Measurements from ENCODE around the gene HEYL.

Gene HEYL

DNA sequence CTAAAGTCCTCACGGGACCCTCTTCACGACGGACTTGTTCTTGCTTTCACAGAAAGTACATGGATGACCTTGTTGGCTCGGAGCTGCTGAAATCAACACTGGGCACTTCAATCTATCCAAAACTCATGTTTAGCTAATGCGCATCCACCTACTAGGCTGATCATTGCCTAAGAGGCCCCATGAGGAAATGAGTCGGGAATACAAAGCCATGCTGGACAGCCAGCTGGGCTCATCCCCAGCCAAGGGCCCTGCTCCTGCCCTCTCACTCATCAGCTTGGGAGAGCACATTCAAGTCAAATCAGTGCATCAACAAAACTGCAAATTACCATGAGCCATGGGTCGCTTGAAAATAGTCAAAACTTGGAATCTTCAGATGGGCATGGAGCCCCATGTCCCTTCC is 14.8 kb upstream of the HEYL start:
- TF ChIP-seq EZH2phosphoT487 (IDR thresholded peaks at IDR 0.05; ENCODE audit: borderline replicate concordance): no peak
- TF ChIP-seq, protein P1, sequence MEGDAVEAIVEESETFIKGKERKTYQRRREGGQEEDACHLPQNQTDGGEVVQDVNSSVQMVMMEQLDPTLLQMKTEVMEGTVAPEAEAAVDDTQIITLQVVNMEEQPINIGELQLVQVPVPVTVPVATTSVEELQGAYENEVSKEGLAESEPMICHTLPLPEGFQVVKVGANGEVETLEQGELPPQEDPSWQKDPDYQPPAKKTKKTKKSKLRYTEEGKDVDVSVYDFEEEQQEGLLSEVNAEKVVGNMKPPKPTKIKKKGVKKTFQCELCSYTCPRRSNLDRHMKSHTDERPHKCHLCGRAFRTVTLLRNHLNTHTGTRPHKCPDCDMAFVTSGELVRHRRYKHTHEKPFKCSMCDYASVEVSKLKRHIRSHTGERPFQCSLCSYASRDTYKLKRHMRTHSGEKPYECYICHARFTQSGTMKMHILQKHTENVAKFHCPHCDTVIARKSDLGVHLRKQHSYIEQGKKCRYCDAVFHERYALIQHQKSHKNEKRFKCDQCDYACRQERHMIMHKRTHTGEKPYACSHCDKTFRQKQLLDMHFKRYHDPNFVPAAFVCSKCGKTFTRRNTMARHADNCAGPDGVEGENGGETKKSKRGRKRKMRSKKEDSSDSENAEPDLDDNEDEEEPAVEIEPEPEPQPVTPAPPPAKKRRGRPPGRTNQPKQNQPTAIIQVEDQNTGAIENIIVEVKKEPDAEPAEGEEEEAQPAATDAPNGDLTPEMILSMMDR (conservative IDR thresholded peaks at IDR 0.05; ENCODE audit: low read length): no peak
- Histone ChIP-seq H3K27me3 (ENCODE audit: insufficient read depth, low read length, poor library complexity, severe bottlenecking) (no peaks in the 10 kb centered on the region), H3K4me2 (ENCODE audit: low read depth, low read length, poor library complexity, severe bottlenecking) (no peak overlapping the region)

DNA sequence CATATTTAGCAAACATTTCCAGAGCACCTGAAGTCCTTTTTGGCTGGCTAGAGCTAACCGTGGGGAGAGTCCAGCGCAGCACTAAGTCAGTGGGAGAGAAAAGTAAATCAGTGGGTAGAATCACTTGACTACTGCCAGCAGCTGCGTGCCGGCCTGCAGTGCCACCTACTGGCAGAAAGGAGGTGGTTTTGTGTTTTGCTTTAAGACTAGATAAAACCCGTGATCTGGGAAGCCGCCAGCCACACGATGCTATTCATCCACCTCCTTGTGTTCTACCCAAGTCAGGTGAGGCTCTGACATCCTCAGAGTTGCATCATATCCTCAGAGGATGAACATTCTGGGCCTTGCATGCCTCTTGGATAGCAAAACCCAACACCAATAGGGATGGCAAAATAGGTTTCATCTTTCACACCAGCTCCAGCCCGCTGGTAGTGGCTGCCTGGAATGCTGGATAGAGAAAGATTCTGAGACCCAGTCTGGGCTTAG is 14.1 kb upstream of the HEYL start:
- Histone ChIP-seq H3K79me2 (ENCODE audit: insufficient read depth, low read length) (no peaks in the 10 kb centered on the region), H3K36me3 (ENCODE audit: insufficient read depth, low read length) (no peaks in the 10 kb centered on the region), H3K4me2 (ENCODE audit: low read depth, low read length, poor library complexity, severe bottlenecking) (no peak overlapping the region), H3K9ac (ENCODE audit: low read depth, low read length, poor library complexity, severe bottlenecking) (no peak overlapping the region), H3K9me2 (replicated peaks; ENCODE audit: low read depth, low read length) (no peaks in the 10 kb centered on the region), H3K4me1 (ENCODE audit: insufficient read depth, low read length, poor library complexity, severe bottlenecking) (peaks cover 6% of the 10 kb centered on the region), H4K20me1 (ENCODE audit: insufficient read depth, low read length, poor library complexity, severe bottlenecking) (no peaks in the 10 kb centered on the region), H3K27me3 (ENCODE audit: insufficient read depth, low read length, poor library complexity, severe bottlenecking) (no peaks in the 10 kb centered on the region), H3K9me3 (ENCODE audit: insufficient read depth, low read depth, low read length) (no peaks in the 10 kb centered on the region), H2AFZ (ENCODE audit: low read length) (peak overlapping the region; percentile 58; the same call in 1 of the 2 replicates), H3K4me3 (ENCODE audit: low read length, poor library complexity, severe bottlenecking) (no peak overlapping the region), H3F3A (ENCODE audit: low read depth) (no peaks in the 10 kb centered on the region)
- no peak for TF ChIP-seq EZH2phosphoT487 (IDR thresholded peaks at IDR 0.05; ENCODE audit: borderline replicate concordance)
- TF ChIP-seq, protein P1 (conservative IDR thresholded peaks at IDR 0.05; ENCODE audit: low read length): peak; percentile 86

More for the DNA sequence above, 14.8 kb upstream of the HEYL start:
- Histone ChIP-seq H3F3A (ENCODE audit: low read depth) (no peaks in the 10 kb centered on the region), H3K4me1 (ENCODE audit: insufficient read depth, low read length, poor library complexity, severe bottlenecking) (peaks cover 6% of the 10 kb centered on the region), H3K79me2 (ENCODE audit: insufficient read depth, low read length) (no peaks in the 10 kb centered on the region), H3K4me3 (ENCODE audit: low read length, poor library complexity, severe bottlenecking) (no peak overlapping the region), H3K9me3 (ENCODE audit: insufficient read depth, low read depth, low read length) (no peaks in the 10 kb centered on the region), H2AFZ (ENCODE audit: low read length) (peak overlapping the region; percentile 58; the same call in 1 of the 2 replicates), H3K36me3 (ENCODE audit: insufficient read depth, low read length) (no peaks in the 10 kb centered on the region), H3K9me2 (replicated peaks; ENCODE audit: low read depth, low read length) (no peaks in the 10 kb centered on the region), H3K9ac (ENCODE audit: low read depth, low read length, poor library complexity, severe bottlenecking) (no peak overlapping the region), H4K20me1 (ENCODE audit: insufficient read depth, low read length, poor library complexity, severe bottlenecking) (no peaks in the 10 kb centered on the region)

DNA sequence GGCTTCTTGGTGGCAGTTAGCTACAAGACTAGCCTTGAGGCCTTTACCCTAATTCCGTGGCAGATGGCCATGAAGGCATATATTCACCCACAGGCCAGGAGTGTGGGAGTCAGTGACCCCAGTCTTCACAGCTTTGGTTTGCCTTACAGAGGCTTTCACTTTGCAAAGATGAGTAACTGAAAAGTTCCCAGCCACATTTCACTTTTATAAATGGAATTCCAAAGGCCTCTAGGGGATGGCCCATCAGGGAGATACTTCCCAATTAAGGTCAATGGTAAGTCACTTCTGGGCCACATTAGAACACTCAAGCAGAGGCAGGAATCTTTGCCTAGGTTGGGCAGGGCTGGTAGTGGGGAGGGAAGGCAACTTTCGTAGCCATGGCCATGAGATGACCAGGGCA is 13.1 kb upstream of the HEYL start:
- peaks cover 2% of the 10 kb centered on the region for H3K4me1 ChIP-seq (ENCODE audit: insufficient read depth, low read length, poor library complexity, severe bottlenecking)
- no peaks in the 10 kb centered on the region for H3K9me3 ChIP-seq (ENCODE audit: insufficient read depth, low read depth, low read length)
- no peak overlapping the region for H2AFZ ChIP-seq (ENCODE audit: low read length)
- no peak overlapping the region for H3K9ac ChIP-seq (ENCODE audit: low read depth, low read length, poor library complexity, severe bottlenecking)
- no peaks in the 10 kb centered on the region for H3K36me3 ChIP-seq (ENCODE audit: insufficient read depth, low read length)
- H3K4me3 ChIP-seq (ENCODE audit: low read length, poor library complexity, severe bottlenecking): no peak overlapping the region
- no peaks in the 10 kb centered on the region for H3K27me3 ChIP-seq (ENCODE audit: insufficient read depth, low read length, poor library complexity, severe bottlenecking)
- no peaks in the 10 kb centered on the region for H4K20me1 ChIP-seq (ENCODE audit: insufficient read depth, low read length, poor library complexity, severe bottlenecking)
- no peaks in the 10 kb centered on the region for H3F3A ChIP-seq (ENCODE audit: low read depth)
- H3K9me2 ChIP-seq (replicated peaks; ENCODE audit: low read depth, low read length): no peaks in the 10 kb centered on the region
- no peaks in the 10 kb centered on the region for H3K79me2 ChIP-seq (ENCODE audit: insufficient read depth, low read length)
- no peak overlapping the region for H3K4me2 ChIP-seq (ENCODE audit: low read depth, low read length, poor library complexity, severe bottlenecking)
- no peak for TF ChIP-seq EZH2phosphoT487 (IDR thresholded peaks at IDR 0.05; ENCODE audit: borderline replicate concordance)
- TF ChIP-seq, protein P1 (conservative IDR thresholded peaks at IDR 0.05; ENCODE audit: low read length): no peak
